Measurements from ENCODE around the gene PRSS33.

Gene PRSS33

DNA sequence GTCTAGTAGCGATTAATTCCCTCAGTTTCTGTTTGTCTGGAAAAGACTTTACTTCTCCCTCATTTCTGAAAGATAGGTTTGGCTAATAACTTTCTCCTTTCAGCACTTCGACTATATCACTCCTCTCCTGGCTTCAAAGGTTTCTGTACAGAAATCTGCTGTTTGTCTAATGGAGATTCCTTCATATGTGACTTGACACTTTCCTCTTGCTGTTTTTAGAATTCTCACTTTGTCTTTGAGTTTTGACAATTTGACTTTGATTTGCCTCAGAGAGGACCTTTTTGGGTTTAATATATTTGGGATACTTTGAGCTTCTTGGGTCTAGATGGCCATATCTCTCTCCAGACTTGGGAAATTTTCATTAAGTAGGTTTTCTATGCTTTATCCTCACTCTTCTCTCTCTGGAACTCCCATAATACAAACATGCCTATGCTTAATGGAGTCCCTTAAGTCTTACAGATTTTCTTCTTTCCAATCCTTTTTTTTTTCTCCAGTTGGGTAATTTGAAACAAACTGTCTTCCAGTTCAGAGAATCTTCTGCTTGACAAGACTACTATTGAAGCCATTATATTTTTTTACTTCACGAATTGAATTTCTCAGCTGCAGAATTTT is 21.9 kb upstream of the PRSS33 start:
- Histone ChIP-seq H3K4me2 (ENCODE audit: low read length) (no peak overlapping the region), H2BK120ac (ENCODE audit: low read depth, low read length) (no peak overlapping the region)
- WGBS (ENCODE audit: extremely low coverage, insufficient coverage, low lambda C conversion rate): no CpG with 5 or more reads among the region's 3 CpGs

GRCh38 chr16:2808181-2808580 is 20.8 kb upstream of the PRSS33 start:
- Histone ChIP-seq H3K4ac (ENCODE audit: low read depth, low read length) (no peak overlapping the region), H4K8ac (ENCODE audit: low read depth, low read length) (no peak overlapping the region), H3K18ac (ENCODE audit: low read length) (no peak overlapping the region), H4K5ac (ENCODE audit: low read length) (no peak overlapping the region), H2BK5ac (ENCODE audit: low read length) (no peak overlapping the region), H2AK5ac (ENCODE audit: low read length) (no peak overlapping the region), H2BK15ac (replicated peaks; ENCODE audit: low read depth) (no peak overlapping the region), H3K4me2 (ENCODE audit: low read length) (no peak overlapping the region), H3K9ac (ENCODE audit: low read length) (no peak overlapping the region), H3K27ac (ENCODE audit: low read depth, low read length) (no peak overlapping the region), H3K23ac (ENCODE audit: low read length) (no peak overlapping the region), H3K79me1 (ENCODE audit: low read length) (no peaks in the 10 kb centered on the region), H3K79me2 (ENCODE audit: control insufficient read depth, insufficient read depth, low read length) (no peaks in the 10 kb centered on the region), H3K36me3 (ENCODE audit: control insufficient read depth, insufficient read depth, low read length) (no peaks in the 10 kb centered on the region), H3K4me3 (ENCODE audit: low read length) (no peak overlapping the region), H3K27me3 (ENCODE audit: insufficient read depth, low read length, poor library complexity) (no peaks in the 10 kb centered on the region), H3K4me1 (ENCODE audit: control insufficient read depth, low read depth, low read length) (no peaks in the 10 kb centered on the region), H3K56ac (ENCODE audit: low read length) (no peak overlapping the region), H2BK120ac (ENCODE audit: low read depth, low read length) (no peak overlapping the region)
- no peak for DNase-seq
- WGBS (ENCODE audit: extremely low coverage, insufficient coverage, low lambda C conversion rate): no CpG with 5 or more reads among the region's 7 CpGs

More for the DNA sequence above, 21.9 kb upstream of the PRSS33 start:
- H4K5ac ChIP-seq (ENCODE audit: low read length): no peak overlapping the region
- no peak overlapping the region for H3K18ac ChIP-seq (ENCODE audit: low read length)
- H3K23ac ChIP-seq (ENCODE audit: low read length): no peak overlapping the region
- DNase-seq: no peak
- no peaks in the 10 kb centered on the region for H3K79me2 ChIP-seq (ENCODE audit: control insufficient read depth, insufficient read depth, low read length)
- no peak overlapping the region for H3K4ac ChIP-seq (ENCODE audit: low read depth, low read length)
- H4K8ac ChIP-seq (ENCODE audit: low read depth, low read length): no peak overlapping the region
- H3K4me3 ChIP-seq (ENCODE audit: low read length): no peak overlapping the region
- H3K27ac ChIP-seq (ENCODE audit: low read depth, low read length): no peak overlapping the region
- no peaks in the 10 kb centered on the region for H3K79me1 ChIP-seq (ENCODE audit: low read length)
- no peak overlapping the region for H2AK5ac ChIP-seq (ENCODE audit: low read length)
- H2BK15ac ChIP-seq (replicated peaks; ENCODE audit: low read depth): no peak overlapping the region
- no peak overlapping the region for H3K56ac ChIP-seq (ENCODE audit: low read length)
- H3K27me3 ChIP-seq (ENCODE audit: insufficient read depth, low read length, poor library complexity): no peaks in the 10 kb centered on the region
- no peak overlapping the region for H3K9ac ChIP-seq (ENCODE audit: low read length)
- no peaks in the 10 kb centered on the region for H3K36me3 ChIP-seq (ENCODE audit: control insufficient read depth, insufficient read depth, low read length)
- H2BK5ac ChIP-seq (ENCODE audit: low read length): no peak overlapping the region
- H3K4me1 ChIP-seq (ENCODE audit: control insufficient read depth, low read depth, low read length): no peaks in the 10 kb centered on the region

- Histone ChIP-seq H3K9ac (ENCODE audit: low read length) (no peak overlapping the region), H3K36me3 (ENCODE audit: control insufficient read depth, insufficient read depth, low read length) (no peaks in the 10 kb centered on the region), H2BK120ac (ENCODE audit: low read depth, low read length) (no peak overlapping the region), H4K5ac (ENCODE audit: low read length) (no peak overlapping the region), H2BK5ac (ENCODE audit: low read length) (no peak overlapping the region), H3K27me3 (ENCODE audit: insufficient read depth, low read length, poor library complexity) (no peaks in the 10 kb centered on the region), H3K79me2 (ENCODE audit: control insufficient read depth, insufficient read depth, low read length) (no peaks in the 10 kb centered on the region), H3K18ac (ENCODE audit: low read length) (no peak overlapping the region), H2AK5ac (ENCODE audit: low read length) (no peak overlapping the region), H2BK15ac (replicated peaks; ENCODE audit: low read depth) (no peak overlapping the region), H4K8ac (ENCODE audit: low read depth, low read length) (no peak overlapping the region), H3K4me2 (ENCODE audit: low read length) (no peak overlapping the region), H3K4me1 (ENCODE audit: control insufficient read depth, low read depth, low read length) (no peaks in the 10 kb centered on the region), H3K4me3 (ENCODE audit: low read length) (no peak overlapping the region), H3K79me1 (ENCODE audit: low read length) (no peaks in the 10 kb centered on the region), H3K27ac (ENCODE audit: low read depth, low read length) (no peak overlapping the region), H3K23ac (ENCODE audit: low read length) (no peak overlapping the region), H3K4ac (ENCODE audit: low read depth, low read length) (no peak overlapping the region), H3K56ac (ENCODE audit: low read length) (no peak overlapping the region)
- WGBS (ENCODE audit: extremely low coverage, insufficient coverage, low lambda C conversion rate): no CpG with 5 or more reads among the region's 5 CpGs
- no peak for DNase-seq
These were observed 18.9 kb upstream of the PRSS33 start for GRCh38 chr16:2806286-2806685.

DNA sequence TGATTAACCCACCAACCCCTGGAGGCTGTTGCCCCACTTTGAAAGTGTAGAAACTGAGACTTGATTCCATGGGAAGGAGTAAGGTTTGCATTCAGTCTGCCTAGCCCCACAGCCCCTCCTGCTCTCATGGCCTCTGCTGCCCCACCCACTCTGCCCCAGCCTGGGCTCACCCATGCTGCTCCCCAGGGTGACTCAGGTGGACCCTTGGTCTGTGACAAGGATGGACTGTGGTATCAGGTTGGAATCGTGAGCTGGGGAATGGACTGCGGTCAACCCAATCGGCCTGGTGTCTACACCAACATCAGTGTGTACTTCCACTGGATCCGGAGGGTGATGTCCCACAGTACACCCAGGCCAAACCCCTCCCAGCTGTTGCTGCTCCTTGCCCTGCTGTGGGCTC is 17.4 kb upstream of the PRSS33 start:
- Histone ChIP-seq H3K79me1 (ENCODE audit: low read length) (no peaks in the 10 kb centered on the region), H2BK120ac (ENCODE audit: low read depth, low read length) (no peak overlapping the region), H3K23ac (ENCODE audit: low read length) (no peak overlapping the region), H3K27me3 (ENCODE audit: insufficient read depth, low read length, poor library complexity) (no peaks in the 10 kb centered on the region), H3K56ac (ENCODE audit: low read length) (no peak overlapping the region), H3K36me3 (ENCODE audit: control insufficient read depth, insufficient read depth, low read length) (no peaks in the 10 kb centered on the region), H3K79me2 (ENCODE audit: control insufficient read depth, insufficient read depth, low read length) (no peaks in the 10 kb centered on the region), H2AK5ac (ENCODE audit: low read length) (no peak overlapping the region), H3K9ac (ENCODE audit: low read length) (no peak overlapping the region), H4K8ac (ENCODE audit: low read depth, low read length) (no peak overlapping the region), H3K4me3 (ENCODE audit: low read length) (no peak overlapping the region), H3K27ac (ENCODE audit: low read depth, low read length) (no peak overlapping the region), H3K4me1 (ENCODE audit: control insufficient read depth, low read depth, low read length) (no peaks in the 10 kb centered on the region), H3K4ac (ENCODE audit: low read depth, low read length) (no peak overlapping the region), H2BK5ac (ENCODE audit: low read length) (no peak overlapping the region), H3K4me2 (ENCODE audit: low read length) (no peak overlapping the region), H2BK15ac (replicated peaks; ENCODE audit: low read depth) (no peak overlapping the region), H3K18ac (ENCODE audit: low read length) (no peak overlapping the region), H4K5ac (ENCODE audit: low read length) (no peak overlapping the region)
- DNase-seq: no peak
- WGBS (ENCODE audit: extremely low coverage, insufficient coverage, low lambda C conversion rate): no CpG with 5 or more reads among the region's 4 CpGs

GRCh38 chr16:2803545-2804195 is 16.3 kb upstream of the PRSS33 start:
- Histone ChIP-seq H3K4me3 (ENCODE audit: low read length) (no peak overlapping the region), H3K9ac (ENCODE audit: low read length) (no peak overlapping the region), H3K4me1 (ENCODE audit: control insufficient read depth, low read depth, low read length) (no peaks in the 10 kb centered on the region), H4K5ac (ENCODE audit: low read length) (no peak overlapping the region), H3K36me3 (ENCODE audit: control insufficient read depth, insufficient read depth, low read length) (no peaks in the 10 kb centered on the region), H2AK5ac (ENCODE audit: low read length) (no peak overlapping the region), H3K27ac (ENCODE audit: low read depth, low read length) (no peak overlapping the region), H3K79me1 (ENCODE audit: low read length) (no peaks in the 10 kb centered on the region), H3K18ac (ENCODE audit: low read length) (no peak overlapping the region), H3K4me2 (ENCODE audit: low read length) (no peak overlapping the region), H3K56ac (ENCODE audit: low read length) (no peak overlapping the region), H2BK5ac (ENCODE audit: low read length) (no peak overlapping the region), H3K23ac (ENCODE audit: low read length) (no peak overlapping the region), H3K4ac (ENCODE audit: low read depth, low read length) (no peak overlapping the region), H3K79me2 (ENCODE audit: control insufficient read depth, insufficient read depth, low read length) (no peaks in the 10 kb centered on the region), H4K8ac (ENCODE audit: low read depth, low read length) (no peak overlapping the region), H2BK120ac (ENCODE audit: low read depth, low read length) (no peak overlapping the region), H3K27me3 (ENCODE audit: insufficient read depth, low read length, poor library complexity) (no peaks in the 10 kb centered on the region), H2BK15ac (replicated peaks; ENCODE audit: low read depth) (no peak overlapping the region)
- no peak for DNase-seq
- WGBS (ENCODE audit: extremely low coverage, insufficient coverage, low lambda C conversion rate): no CpG with 5 or more reads among the region's 3 CpGs

- H3K9ac ChIP-seq (ENCODE audit: low read length): no peak overlapping the region
- H3K79me2 ChIP-seq (ENCODE audit: control insufficient read depth, insufficient read depth, low read length): no peaks in the 10 kb centered on the region
- no peak overlapping the region for H3K4me3 ChIP-seq (ENCODE audit: low read length)
- H2BK5ac ChIP-seq (ENCODE audit: low read length): no peak overlapping the region
- no peak overlapping the region for H3K56ac ChIP-seq (ENCODE audit: low read length)
- no CpG with 5 or more reads among the region's 1 CpG for WGBS (ENCODE audit: extremely low coverage, insufficient coverage, low lambda C conversion rate)
- H2AK5ac ChIP-seq (ENCODE audit: low read length): no peak overlapping the region
- no peak overlapping the region for H3K23ac ChIP-seq (ENCODE audit: low read length)
- no peaks in the 10 kb centered on the region for H3K4me1 ChIP-seq (ENCODE audit: control insufficient read depth, low read depth, low read length)
- H3K27me3 ChIP-seq (ENCODE audit: insufficient read depth, low read length, poor library complexity): no peaks in the 10 kb centered on the region
- H3K36me3 ChIP-seq (ENCODE audit: control insufficient read depth, insufficient read depth, low read length): no peaks in the 10 kb centered on the region
- no peak overlapping the region for H3K4ac ChIP-seq (ENCODE audit: low read depth, low read length)
- no peak overlapping the region for H4K8ac ChIP-seq (ENCODE audit: low read depth, low read length)
- no peak overlapping the region for H4K5ac ChIP-seq (ENCODE audit: low read length)
- DNase-seq: no peak
- H2BK15ac ChIP-seq (replicated peaks; ENCODE audit: low read depth): no peak overlapping the region
- no peak overlapping the region for H3K4me2 ChIP-seq (ENCODE audit: low read length)
- no peak overlapping the region for H3K18ac ChIP-seq (ENCODE audit: low read length)
- no peaks in the 10 kb centered on the region for H3K79me1 ChIP-seq (ENCODE audit: low read length)
- H3K27ac ChIP-seq (ENCODE audit: low read depth, low read length): no peak overlapping the region
- H2BK120ac ChIP-seq (ENCODE audit: low read depth, low read length): no peak overlapping the region
These were observed 12.5 kb upstream of the PRSS33 start for GRCh38 chr16:2799859-2800226.
